Activated naive CD8-positive, alpha-beta T cell treated with anti-CD3 and anti-CD28 coated beads, Interleukin-2, amount 10 ng/mL, durations not matched to agents 7 days and 5 days (primary cell): ENCODE measurements around the gene NPIPB8. TPM values are rescaled to one million over a fixed set of nuclear protein-coding genes. Genes with fewer than 3 reads are reported as not detected.
"Not testable (repeated sequence)": the region's sequence is repeated elsewhere in the genome, so short reads cannot be mapped to it uniquely, and the experiment has no call there.

ENCODE experiments used
- ATAC-seq: fragments of 150-1000 bp; cut with Tn5 transposase; one replicate; pipeline ENCODE4 v1.10.0; 2021; ENCODE audit warnings: low read depth, moderate library complexity
- POLR2A ChIA-PET: fragments of 350-600 bp; sonication (Branson Sonifier 250); formaldehyde crosslinking; loops from one replicate; lab custom pipeline; 2021; ENCODE audit warnings: antibody characterized with exemption; lab: Charles Lee
- DNase-seq: peaks from one replicate; pipeline ENCODE4 v3.0.0; 2021
- H3K27ac Mint-ChIP-seq: one replicate; pipeline ENCODE4 v1.8.0; 2022; ENCODE audit warnings: mild to moderate bottlenecking, mixed read lengths
- H3K27me3 Mint-ChIP-seq: one replicate; pipeline ENCODE4 v1.8.0; 2022; ENCODE audit warnings: mild to moderate bottlenecking, moderate library complexity, mixed read lengths
- H3K36me3 Mint-ChIP-seq: one replicate; pipeline ENCODE4 v1.8.0; 2021; ENCODE audit warnings: mild to moderate bottlenecking, mixed read lengths
- H3K4me1 Mint-ChIP-seq: one replicate; pipeline ENCODE4 v1.8.0; 2021; ENCODE audit warnings: mixed read lengths
- H3K4me3 Mint-ChIP-seq: one replicate; pipeline ENCODE4 v1.8.0; 2022; ENCODE audit warnings: mild to moderate bottlenecking, moderate library complexity, mixed read lengths
- H3K9me3 Mint-ChIP-seq: one replicate; pipeline ENCODE4 v1.8.0; 2021; ENCODE audit warnings: mixed read lengths
- total RNA-seq, 2 experiments: library from RNA; stranded (reverse); gene quantifications; one replicate each; pipeline ENCODE4 v1.2.3, GENCODE V29; 2021

The NPIPB8 gene
- total RNA-seq, 2 experiments from 2014 or later, result 1.1 to 2.4 TPM

DNA sequence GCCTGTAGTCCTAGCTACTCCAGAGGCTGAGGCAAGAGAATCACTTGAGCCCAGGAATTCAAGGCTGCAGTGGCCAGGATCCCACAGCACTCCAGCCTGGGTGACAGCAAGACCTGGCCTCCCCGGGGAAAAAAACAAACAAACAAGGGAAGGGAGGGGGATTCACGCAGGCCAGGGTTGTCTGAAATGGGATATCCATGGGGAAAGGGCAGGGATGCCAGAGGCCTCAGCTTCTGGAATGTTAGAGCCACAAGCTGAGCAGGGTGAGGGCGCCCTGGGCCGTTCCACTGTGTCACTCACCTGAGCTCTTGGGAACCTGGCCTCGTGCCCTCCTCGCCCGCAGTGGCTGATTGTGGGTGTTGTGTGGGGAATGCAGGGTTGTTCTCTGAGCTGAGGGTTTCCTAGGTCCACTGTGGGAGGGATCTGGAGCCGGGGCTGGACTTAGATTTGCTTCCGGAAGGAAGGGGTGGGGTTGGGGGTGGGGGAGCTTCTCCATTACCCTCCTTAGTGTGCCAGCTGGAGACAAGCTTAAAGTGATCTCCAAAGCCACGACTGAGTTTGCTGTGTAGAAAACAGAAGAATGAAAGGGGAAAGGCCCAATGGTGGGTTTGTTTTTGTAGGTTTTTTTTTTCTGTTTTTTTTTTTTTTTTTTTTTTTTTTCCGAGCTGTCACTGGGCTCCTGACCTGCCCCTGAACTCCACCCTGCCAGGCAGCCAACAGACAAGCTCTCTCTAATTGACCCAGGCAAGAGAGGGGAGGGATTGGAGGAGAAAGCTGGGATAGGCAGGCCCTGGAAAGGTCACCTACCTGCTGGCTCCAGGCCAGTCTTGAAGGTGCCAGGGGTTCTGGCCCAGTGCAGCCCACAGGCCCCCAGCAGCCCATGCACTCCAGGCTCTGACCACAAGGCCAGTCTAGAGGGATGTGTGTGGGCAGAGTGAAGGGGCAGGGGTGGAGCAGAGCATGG is 28.0 kb upstream of the NPIPB8 start, which contains the start of gene SULT1A1:
Gene SULT1A1, minus strand, starts transcription at position 414 of the 964 bp plus-strand sequence. CDS start 1,189 bp downstream, outside the sequence.
- Mint-ChIP-seq H3K4me3 (no peak within 1 kb of the TSS), H3K4me1 (peaks cover 14% of the 10 kb centered on the region), H3K9me3 (no peaks in the 10 kb centered on the region), H3K27me3 (no peaks in the 10 kb centered on the region), H3K27ac (peak within 1 kb of the TSS; percentile 64), H3K36me3 (peaks cover 2% of the 10 kb centered on the region)
- POLR2A ChIA-PET, result interaction anchor here (0.7 to 1.4 kb wide), 4 partner anchors 13 to 1422 kb away, joined by 3 to 5 read pairs (median 4); partner anchors contain the start of gene SULT1A2
- DNase-seq (no peak), ATAC-seq (no peak)

DNA sequence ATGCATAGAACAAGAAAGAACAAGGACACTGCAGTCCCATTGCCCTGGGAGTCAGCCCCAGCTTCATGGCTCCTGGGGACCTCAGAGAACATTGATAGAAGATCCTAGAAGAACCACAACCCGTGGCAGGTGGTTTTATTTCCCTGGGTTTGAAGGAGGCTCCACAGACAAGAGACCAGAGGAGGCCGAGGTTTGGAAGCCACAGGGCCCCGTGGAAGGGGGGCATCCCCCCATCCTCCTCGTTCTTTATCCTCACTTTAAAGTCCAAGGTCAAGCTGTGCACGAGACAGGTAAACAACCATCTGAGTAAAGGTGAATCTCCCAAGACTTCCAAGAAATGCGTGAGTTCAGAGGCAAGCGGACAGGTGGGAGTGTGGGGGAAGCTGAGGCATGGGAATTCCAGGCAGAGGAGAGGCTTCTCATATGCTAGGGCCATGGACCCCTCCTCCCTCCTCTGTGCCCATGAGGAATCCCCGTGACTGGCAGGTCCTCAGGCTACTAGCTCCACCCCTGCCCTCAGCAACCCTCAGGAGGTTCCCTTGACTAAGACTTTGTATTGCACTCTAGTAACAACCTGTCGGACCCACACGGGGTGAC is 27.2 kb upstream of the NPIPB8 start:
- H3K4me3 Mint-ChIP-seq, result no peak overlapping the region
- H3K4me1 Mint-ChIP-seq, result peaks cover 14% of the 10 kb centered on the region
- no peaks in the 10 kb centered on the region for H3K9me3 Mint-ChIP-seq
- no peak for DNase-seq
- no peaks in the 10 kb centered on the region for H3K27me3 Mint-ChIP-seq
- peaks cover 2% of the 10 kb centered on the region for H3K36me3 Mint-ChIP-seq
- ATAC-seq, result no peak
- H3K27ac Mint-ChIP-seq, result peak overlapping the region; percentile 43
- POLR2A ChIA-PET, result interaction anchor here (1.4 kb wide), 1 partner anchor 14 kb away, joined by 5 read pairs; the partner anchor contains the start of gene SULT1A2

DNA sequence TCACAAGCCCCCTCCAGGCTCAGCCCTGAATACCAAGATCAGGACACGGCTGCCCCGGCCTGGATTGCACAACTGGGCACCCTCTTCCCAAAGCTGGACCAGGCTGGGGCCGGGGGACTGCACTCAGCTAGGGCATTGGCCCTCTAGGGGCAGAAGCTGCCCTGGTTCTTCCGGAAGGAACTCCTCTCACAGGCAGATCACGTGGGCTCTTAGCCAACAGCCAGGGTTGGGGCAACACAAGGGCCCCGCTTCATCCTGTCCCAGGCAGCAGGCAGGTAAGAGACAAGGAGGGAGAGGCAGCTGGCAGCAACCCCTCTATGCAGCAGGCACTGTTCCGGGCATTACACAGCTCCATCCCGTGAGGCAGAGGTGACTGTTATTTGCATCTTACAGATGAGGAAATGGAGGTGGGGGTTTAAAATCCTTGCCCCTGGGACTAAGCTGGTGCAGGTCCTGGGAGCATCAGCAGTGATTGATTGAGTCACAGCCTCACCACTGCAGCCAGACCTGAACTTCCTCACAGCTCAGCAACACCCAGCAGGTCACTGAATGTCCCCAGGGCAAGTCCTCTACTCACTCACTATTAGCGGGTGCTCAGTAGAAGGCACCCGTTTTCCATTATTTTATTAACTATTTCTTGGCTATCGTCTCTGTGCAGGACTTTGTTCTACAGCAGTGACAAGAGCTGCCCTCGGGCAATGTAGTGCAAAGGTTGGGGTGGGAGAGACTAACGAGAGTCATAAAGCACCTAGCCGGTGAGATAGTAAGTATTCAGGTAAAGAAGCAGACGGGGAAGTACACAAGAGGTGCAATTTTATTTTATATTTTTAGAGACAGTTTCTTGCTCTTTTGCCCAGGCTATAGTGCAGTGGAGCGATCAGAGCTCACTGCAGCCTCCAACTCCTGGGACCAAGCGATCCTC is 25.2 kb upstream of the NPIPB8 start:
- H3K36me3 Mint-ChIP-seq, DNase-seq, H3K4me3 Mint-ChIP-seq, H3K27me3 Mint-ChIP-seq, H3K9me3 Mint-ChIP-seq, H3K27ac Mint-ChIP-seq, POLR2A ChIA-PET: not testable (repeated sequence)
- ATAC-seq, result peak; percentile 96
- peaks cover 14% of the 10 kb centered on the region for H3K4me1 Mint-ChIP-seq

DNA sequence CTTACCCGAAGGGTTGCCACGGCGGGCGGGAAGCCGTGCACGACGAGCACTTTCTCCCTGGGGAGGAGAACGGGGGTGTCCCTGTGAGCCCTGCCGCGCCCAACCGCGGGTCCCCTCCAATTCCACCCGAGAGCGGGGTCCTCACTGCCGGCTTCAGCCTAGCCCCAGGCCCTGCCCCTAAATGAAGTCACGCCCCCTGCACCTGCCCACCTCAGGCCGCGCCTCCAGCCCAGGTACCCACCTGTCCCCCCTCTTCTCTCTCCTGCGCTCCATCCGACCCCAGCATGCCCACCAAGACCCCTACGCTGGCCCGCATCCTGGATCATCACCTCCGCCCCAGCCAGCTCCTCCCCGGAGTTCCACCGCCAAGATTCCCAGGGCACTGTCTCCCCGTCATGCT is 24.0 kb upstream of the NPIPB8 start:
- ATAC-seq, H3K27ac Mint-ChIP-seq, H3K9me3 Mint-ChIP-seq, POLR2A ChIA-PET, H3K36me3 Mint-ChIP-seq, DNase-seq, H3K27me3 Mint-ChIP-seq, H3K4me3 Mint-ChIP-seq: not testable (repeated sequence)
- H3K4me1 Mint-ChIP-seq, result peaks cover 14% of the 10 kb centered on the region

DNA sequence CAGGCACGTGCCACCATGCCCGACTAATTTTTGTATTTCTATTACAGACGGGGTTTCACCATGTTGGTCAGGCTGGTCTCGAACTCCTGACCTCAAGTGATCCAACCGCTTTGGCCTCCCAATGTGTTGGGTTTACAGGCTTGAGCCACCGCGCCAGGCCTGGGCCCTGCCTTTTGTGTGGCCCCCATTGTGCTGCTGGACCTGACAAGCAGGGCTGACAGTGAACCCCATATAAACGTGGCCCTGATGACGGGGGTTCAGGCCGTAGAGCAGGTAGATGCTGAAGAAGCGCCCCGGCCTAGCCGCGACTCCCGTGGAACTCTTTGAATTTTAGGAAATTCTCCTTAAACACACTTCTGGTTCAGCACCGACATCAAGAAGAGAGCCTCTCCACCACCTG is 23.3 kb upstream of the NPIPB8 start:
- H3K36me3 Mint-ChIP-seq, POLR2A ChIA-PET, H3K27me3 Mint-ChIP-seq, H3K9me3 Mint-ChIP-seq, ATAC-seq, H3K27ac Mint-ChIP-seq, DNase-seq, H3K4me3 Mint-ChIP-seq: not testable (repeated sequence)
- H3K4me1 Mint-ChIP-seq, result peaks cover 12% of the 10 kb centered on the region

DNA sequence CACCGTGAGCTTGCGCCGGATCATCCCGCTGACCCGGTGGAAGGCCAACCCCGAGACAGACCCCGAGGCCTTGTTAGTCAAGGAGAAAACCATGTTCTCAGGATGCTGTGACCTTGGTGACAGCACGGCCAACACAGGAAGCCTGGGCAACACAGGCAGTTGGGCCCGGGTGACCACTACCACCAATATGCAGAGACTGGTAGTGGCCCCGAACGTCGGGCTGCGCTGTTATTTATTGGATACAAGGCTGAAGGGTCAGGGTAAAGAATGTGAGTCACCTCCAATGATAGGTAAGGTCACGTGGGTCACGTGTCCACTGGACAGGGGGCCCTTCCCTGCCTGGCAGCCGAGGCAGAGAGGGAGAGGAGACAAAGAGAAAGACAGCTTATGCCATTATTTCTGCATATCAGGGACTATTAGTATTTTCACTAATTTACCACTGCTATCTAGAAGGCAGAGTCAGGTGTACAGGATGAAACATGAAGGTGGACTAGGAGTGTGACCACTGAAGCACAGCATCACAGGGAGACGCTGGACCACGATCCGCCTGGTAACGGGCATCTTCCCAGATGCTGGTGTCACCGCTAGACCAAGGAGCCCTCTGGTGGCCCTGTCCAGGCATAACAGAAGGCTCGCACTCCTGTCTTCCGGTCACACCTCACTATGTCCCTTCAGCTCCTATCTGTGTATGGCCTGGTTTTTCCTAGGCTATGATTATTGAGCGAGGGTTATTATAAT is 22.2 kb upstream of the NPIPB8 start:
- H3K27ac Mint-ChIP-seq, H3K4me3 Mint-ChIP-seq, DNase-seq, H3K9me3 Mint-ChIP-seq, POLR2A ChIA-PET, H3K4me1 Mint-ChIP-seq, H3K27me3 Mint-ChIP-seq, H3K36me3 Mint-ChIP-seq, ATAC-seq: not testable (repeated sequence)

DNA sequence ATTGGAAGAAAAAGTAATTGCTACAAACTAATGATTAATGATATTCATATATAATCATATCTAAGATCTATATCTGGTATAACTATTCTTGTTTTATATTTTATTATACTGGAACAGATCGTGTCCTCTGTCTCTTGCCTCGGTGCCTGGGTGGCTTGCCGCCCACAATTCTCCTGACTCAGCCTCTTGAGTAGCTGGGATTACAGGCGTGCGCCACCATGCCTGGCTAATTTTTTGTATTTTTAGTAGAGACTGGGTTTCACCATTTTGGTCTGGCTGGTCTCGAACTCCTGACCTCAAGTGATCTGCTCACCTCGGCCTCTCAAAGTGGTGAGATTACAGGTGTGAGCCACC is 21.7 kb upstream of the NPIPB8 start:
- DNase-seq, H3K36me3 Mint-ChIP-seq, H3K4me1 Mint-ChIP-seq, H3K27me3 Mint-ChIP-seq, ATAC-seq, H3K9me3 Mint-ChIP-seq, H3K4me3 Mint-ChIP-seq, POLR2A ChIA-PET, H3K27ac Mint-ChIP-seq: not testable (repeated sequence)

DNA sequence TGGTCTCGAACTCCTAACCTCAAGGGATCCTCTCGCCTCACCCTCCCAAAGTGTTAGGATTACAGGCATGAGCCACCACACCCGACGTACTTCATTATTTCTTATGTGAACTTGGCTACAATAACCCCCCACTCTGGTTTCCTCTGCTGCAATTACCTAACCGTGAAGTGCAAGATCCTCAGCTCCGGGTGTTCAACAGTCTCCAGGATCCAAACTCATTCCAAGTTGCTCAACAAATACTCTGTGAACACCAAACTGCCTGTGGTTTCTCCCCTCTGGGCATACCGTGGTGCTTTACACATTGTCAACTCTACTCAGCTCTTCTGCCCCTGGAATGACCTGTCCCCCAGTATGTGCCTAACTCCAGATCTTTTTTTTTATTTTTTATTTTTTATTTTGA is 21.2 kb upstream of the NPIPB8 start:
- no peak overlapping the region for H3K4me3 Mint-ChIP-seq
- peaks cover 2% of the 10 kb centered on the region for H3K4me1 Mint-ChIP-seq
- no peaks in the 10 kb centered on the region for H3K27me3 Mint-ChIP-seq
- H3K36me3 Mint-ChIP-seq, result peaks cover 4% of the 10 kb centered on the region
- H3K27ac Mint-ChIP-seq, result no peak overlapping the region
- ATAC-seq, result no peak
- POLR2A ChIA-PET, result interaction anchor here (0.8 kb wide), 1 partner anchor 14 kb away, joined by 3 read pairs; no protein-coding TSS in a partner anchor
- no peaks in the 10 kb centered on the region for H3K9me3 Mint-ChIP-seq
- DNase-seq, result no peak

DNA sequence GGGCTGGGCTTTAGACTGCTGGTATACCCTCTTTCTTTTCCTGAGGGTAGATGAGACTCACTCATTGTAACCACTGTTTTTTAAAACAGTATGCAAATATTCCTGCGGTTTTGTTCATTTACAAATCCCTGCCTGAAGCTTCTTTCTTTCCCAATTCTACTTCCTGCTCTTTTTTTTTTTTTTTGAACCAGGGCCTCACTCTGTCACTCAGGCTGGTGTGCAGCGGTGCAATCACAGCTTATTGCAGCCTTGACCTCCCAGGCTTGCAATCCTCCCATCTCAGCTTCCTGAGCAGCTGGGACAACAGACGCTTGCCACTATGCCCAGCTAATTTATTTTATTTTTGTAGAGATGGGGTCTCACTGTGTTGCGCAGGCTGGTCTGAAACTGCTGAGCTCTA is 20.0 kb upstream of the NPIPB8 start:
- Mint-ChIP-seq H3K4me1 (peaks cover 9% of the 10 kb centered on the region), H3K4me3 (no peak overlapping the region), H3K27ac (no peak overlapping the region), H3K27me3 (no peaks in the 10 kb centered on the region), H3K9me3 (no peaks in the 10 kb centered on the region), H3K36me3 (peaks cover 4% of the 10 kb centered on the region)
- DNase-seq (no peak), ATAC-seq (no peak)
- POLR2A ChIA-PET, result no interaction called here

DNA sequence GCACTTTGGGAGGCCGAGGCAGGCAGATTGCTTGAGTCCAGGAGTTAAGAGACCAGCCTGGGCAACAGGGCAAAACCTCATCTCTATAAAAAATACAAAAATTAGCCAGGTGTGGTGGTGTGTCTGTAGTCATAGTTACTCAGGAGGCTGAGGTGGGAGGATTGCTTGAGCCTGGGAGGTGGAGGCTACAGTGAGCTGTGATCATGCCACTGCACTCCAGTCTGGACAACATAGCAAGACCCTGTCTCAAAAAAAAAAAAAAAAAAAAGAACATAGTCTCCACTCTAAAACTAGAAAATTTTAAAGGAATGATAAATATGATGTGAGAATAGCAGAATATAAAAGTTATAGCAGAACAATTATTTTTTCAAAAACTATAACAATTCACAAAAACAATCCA is 17.5 kb upstream of the NPIPB8 start:
- H3K4me3 Mint-ChIP-seq, H3K9me3 Mint-ChIP-seq, H3K27me3 Mint-ChIP-seq, H3K36me3 Mint-ChIP-seq, DNase-seq, ATAC-seq, H3K27ac Mint-ChIP-seq, POLR2A ChIA-PET: not testable (repeated sequence)
- H3K4me1 Mint-ChIP-seq, result peaks cover 16% of the 10 kb centered on the region

DNA sequence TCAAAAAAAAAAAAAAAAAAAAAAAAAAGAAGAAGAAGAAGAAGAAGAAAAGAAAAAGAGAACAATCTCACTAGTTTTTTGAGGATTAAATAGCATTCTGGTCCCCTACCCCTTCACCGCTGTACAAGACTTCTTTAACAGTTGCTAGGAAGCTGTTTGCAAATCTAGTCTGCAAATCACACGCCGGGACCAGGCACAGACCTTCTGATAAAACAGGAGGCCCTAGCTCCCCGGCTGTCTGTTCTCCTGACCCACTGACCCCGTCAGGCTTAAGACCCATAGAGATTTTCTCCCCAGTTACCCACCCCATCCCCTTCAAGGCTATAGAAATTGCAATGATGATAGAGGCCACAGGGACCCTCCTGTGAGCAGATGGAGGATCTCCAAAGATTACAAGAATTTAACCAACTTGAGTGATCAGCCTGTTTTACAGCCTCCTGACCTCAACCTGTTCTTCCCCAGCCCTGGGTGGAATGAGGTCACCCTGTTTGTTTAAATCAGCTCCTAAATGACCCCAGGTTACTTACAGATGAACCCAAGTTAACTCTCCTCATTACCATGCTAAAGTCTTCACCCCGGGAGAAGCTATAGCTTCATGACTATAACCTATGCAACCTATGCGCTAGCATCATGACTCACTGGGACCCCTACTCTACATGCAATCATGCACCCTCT is 16.2 kb upstream of the NPIPB8 start:
- H3K36me3 Mint-ChIP-seq, result peaks cover 4% of the 10 kb centered on the region
- H3K4me1 Mint-ChIP-seq, result peaks cover 16% of the 10 kb centered on the region
- H3K27me3 Mint-ChIP-seq, result peaks cover 12% of the 10 kb centered on the region
- ATAC-seq (no peak), DNase-seq (no peak)
- no peaks in the 10 kb centered on the region for H3K9me3 Mint-ChIP-seq
- peak overlapping the region; percentile 11 for H3K27ac Mint-ChIP-seq
- POLR2A ChIA-PET, result no interaction called here
- peak overlapping the region; percentile 90 for H3K4me3 Mint-ChIP-seq
